Measurements from ENCODE around the gene TRIO. TPM values are rescaled to one million over a fixed set of nuclear protein-coding genes. Genes with fewer than 3 reads are reported as not detected.
A peak's percentile ranks its signal among the peaks of the same experiment; 100 is the strongest.

The TRIO gene
- polyA plus RNA-seq, 1 of the 3 experiments (the other 2 are of a cell fraction): 229 TPM

DNA sequence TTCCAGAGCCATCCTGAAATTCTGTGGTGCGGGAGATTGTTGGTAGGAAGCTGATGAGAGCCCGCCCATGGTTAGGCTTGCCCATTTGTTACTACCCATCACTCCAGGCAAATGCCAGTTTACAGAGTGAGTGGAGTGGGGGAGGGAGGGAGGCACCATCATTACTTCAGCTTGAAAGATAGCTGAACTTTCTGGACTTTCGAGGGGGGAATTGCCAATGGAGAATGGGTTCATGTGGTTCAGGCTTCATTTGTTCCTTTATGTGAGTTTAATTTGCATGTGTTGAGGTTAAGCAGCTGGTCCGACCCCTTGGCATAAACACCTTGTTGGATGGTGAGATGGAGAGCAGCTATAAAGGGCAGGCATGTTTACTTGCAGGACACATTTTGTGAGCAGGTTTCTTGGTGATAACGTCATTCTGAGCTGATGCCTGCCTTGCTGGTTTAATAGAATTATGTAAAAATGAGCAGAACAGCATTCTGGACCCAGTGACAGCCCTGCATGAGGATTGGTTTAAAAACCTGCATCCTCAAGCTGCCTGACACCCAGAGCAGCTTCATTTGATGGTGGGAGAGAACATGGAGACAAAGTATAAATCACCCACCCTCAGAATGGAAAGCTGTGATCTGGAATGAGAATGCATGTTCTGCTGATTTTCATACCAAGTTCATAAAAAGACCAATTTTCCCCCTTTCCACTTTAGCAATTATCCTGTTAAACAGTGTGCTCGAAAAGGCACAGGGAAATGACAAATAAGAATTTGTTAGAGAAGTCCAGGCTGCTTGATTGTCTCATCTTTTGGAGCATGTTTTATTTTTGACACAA, 106.3 kb downstream of the TRIO start:
- 87% methylated on average over 6 of the region's 6 CpGs for WGBS (ENCODE audit: low lambda C conversion rate)
- H3K79me2 ChIP-seq (ENCODE audit: insufficient read depth): peaks cover 100% of the 10 kb centered on the region
- H3K4me1 ChIP-seq (ENCODE audit: control insufficient read depth in 1 of 2, insufficient read depth in 2 of 2, low read depth in 1 of 2, low read length in 1 of 2): peaks cover 19 to 60% of the 10 kb centered on the region in 2 experiments
- TF ChIP-seq RFX5 (IDR thresholded peaks at IDR 0.05; ENCODE audit: low read length) (no peak), REST (IDR thresholded peaks at IDR 0.05; ENCODE audit: low read depth, low read length) (no peak), IRF3 (IDR thresholded peaks at IDR 0.05; ENCODE audit: low read depth, low read length) (no peak), YY1 (IDR thresholded peaks at IDR 0.05; ENCODE audit: low read depth) (no peak), CTCF (IDR thresholded peaks at IDR 0.05) (no peak), FOSL2 (IDR thresholded peaks at IDR 0.05; ENCODE audit: borderline replicate concordance, low read depth) (no peak), FOXJ3 (CRISPR knock-in tag; IDR thresholded peaks at IDR 0.05) (no peak), FOXM1 (IDR thresholded peaks at IDR 0.05; ENCODE audit: low read depth) (no peak), RXRA (IDR thresholded peaks at IDR 0.05; ENCODE audit: borderline replicate concordance, low read depth) (no peak), EP300 (IDR thresholded peaks at IDR 0.05; ENCODE audit: borderline replicate concordance in 1 of 2, low read depth in 1 of 2, low read length in 1 of 2) (no peak), NFIC (IDR thresholded peaks at IDR 0.05; ENCODE audit: borderline replicate concordance) (no peak), POLR2AphosphoS5 (IDR thresholded peaks at IDR 0.05; ENCODE audit: low read depth, low read length) (no peak), NRF1 (IDR thresholded peaks at IDR 0.05; ENCODE audit: low read depth, low read length) (no peak), GATA2 (CRISPR knock-in tag; IDR thresholded peaks at IDR 0.05) (no peak)
- 0 out of 2 replicates have a peak overlapping the region, but pooled peaks have one; percentile 1 for H3K4me2 ChIP-seq
- ChIA-PET CTCF (interaction anchor here (0.9 to 2.3 kb wide), 3 partner anchors 11 to 141 kb away, joined by 3 to 10 read pairs (median 6); no protein-coding TSS in a partner anchor), POLR2A (interaction anchor here (1.4 kb wide), 1 partner anchor 105 kb away, joined by 5 read pairs; no protein-coding TSS in a partner anchor)
- H3K4me3 ChIP-seq (ENCODE audit: low read depth in 2 of 2, low read length in 1 of 2): no peak overlapping the region
- H3K9me3 ChIP-seq: no peaks in the 10 kb centered on the region
- H3K9ac ChIP-seq: no peak overlapping the region
- no peaks in the 10 kb centered on the region for H3K27me3 ChIP-seq (ENCODE audit: insufficient read depth)
- H3F3A ChIP-seq (replicated peaks; ENCODE audit: insufficient read depth): no peaks in the 10 kb centered on the region
- peaks cover 0 to 15% of the 10 kb centered on the region in 2 experiments for H3K36me3 ChIP-seq (replicated peaks in 1 of 2; ENCODE audit: control insufficient read depth in 1 of 2, insufficient read depth in 2 of 2, low read length in 1 of 2)
- H3K27ac ChIP-seq (ENCODE audit: low read depth in 2 of 2, low read length in 1 of 2): peak overlapping the region in 1 of 2 experiments; percentile 91; a peak in 2 of 4 replicates
- H2AFZ ChIP-seq (ENCODE audit: low read depth): no peak overlapping the region
- peak; percentile 39 for DNase-seq
- H3K9me2 ChIP-seq: no peaks in the 10 kb centered on the region
- peaks cover 89% of the 10 kb centered on the region for H4K20me1 ChIP-seq (ENCODE audit: insufficient read depth)
